Nasal cavity respiratory epithelium epithelial cell of viscerocranial mucosa (primary cell): ENCODE measurements around the gene TRNP1. TPM values are rescaled to one million over a fixed set of nuclear protein-coding genes. Genes with fewer than 3 reads are reported as not detected.

ENCODE experiments used
- total RNA-seq: library from RNA; depleted of rRNA; stranded (reverse); fragments of >200 nt; gene quantifications from 2 replicates; pipeline ENCODE4 v1.2.3, GENCODE V29; 2014

Gene TRNP1, protein sequence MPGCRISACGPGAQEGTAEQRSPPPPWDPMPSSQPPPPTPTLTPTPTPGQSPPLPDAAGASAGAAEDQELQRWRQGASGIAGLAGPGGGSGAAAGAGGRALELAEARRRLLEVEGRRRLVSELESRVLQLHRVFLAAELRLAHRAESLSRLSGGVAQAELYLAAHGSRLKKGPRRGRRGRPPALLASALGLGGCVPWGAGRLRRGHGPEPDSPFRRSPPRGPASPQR
- total RNA-seq: 10.7 and 18.8 TPM in 2 replicates

DNA sequence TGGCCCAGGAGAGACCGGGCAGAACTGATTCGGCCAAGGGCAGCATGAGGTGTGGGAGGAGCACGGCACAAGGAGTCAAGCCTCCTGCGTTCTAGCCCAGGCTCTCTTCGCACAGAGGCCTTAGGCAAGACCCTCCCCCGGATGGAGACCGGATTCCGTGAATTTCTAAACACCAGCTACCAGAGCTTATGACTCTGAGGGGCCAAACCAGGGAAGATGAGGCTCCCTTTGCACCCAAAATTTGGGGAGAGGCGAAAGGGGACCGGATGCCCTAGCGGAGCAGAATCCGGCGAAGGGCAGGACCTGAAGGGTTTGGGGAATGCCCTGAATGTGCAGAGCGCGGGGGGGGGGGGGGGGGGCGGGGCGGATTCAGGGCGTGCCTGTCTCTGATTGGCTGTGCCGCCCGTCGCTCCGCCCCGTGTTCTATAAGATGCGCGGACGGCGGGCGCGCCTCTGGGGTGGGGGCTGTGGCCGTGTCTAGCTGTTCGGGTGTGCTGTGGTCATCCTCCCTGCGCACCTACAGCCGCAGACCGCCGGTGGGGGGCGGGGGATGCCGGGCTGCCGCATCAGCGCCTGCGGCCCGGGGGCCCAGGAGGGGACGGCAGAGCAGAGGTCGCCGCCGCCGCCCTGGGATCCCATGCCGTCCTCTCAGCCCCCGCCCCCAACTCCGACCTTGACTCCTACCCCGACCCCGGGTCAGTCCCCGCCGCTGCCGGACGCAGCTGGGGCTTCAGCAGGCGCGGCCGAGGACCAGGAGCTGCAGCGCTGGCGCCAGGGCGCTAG, at the start of gene TRNP1:
Gene TRNP1 (plus strand): TSS at position 456 of the 783 bp plus-strand sequence. CDS start 95 bp downstream, at position 551.

DNA sequence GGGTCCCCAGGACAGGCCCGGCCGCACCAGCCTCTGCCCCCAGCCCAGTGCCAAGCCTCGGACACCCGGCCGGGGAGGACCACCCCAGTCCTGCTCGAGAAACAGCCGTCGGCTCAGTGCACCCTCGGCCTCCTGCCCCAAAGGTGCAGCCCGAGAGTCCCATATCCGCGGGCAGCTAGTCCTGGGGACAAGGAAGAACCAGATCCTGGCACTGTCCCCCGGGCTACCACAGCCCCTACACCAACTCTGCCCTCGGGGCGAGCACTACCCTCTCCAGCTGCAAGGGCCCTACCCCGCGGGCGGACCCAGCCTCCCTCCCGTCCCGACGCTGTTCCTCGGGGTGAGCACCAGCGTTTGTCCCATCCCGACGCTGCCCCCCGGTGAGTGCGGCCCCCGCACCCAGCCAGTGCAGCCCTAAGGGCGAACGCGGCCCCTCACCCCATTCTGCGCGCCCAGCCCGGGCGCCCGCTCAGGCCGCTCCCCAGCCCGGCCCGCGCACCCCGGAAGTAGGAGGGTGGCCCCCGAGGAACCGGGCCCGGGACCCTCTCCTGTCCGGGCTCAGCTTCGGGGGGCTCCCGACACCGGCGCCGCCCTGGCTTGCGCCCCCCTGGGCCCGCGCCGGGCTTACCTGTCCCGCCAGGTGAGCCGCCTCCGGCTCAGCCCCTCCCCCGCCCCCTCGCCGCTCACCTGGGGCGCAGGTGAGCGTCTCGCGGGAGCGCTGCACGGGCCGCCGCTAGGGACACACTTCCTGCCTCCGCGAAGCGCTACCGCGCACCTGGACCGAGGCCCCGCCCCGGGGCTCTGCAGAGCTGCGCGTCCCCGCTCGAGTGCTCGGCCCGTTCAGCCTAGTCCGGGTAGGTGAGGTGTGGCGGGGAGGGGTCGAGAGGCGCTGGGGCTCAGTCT, 33.5 kb upstream of the TRNP1 start, which contains the start of gene KDF1:
Gene KDF1 (minus strand): TSS at position 747 of the 903 bp plus-strand sequence. CDS start 8,088 bp downstream, outside the sequence.

Other genes starting within 250 kb of the TRNP1 start
- gene PIGV, start 205.7 kb upstream of the TRNP1 start, total RNA-seq: 18.5 and 21.9 TPM in 2 replicates
- 7.5 and 18.6 TPM in 2 replicates for gene ZDHHC18, start 167.0 kb upstream of the TRNP1 start, total RNA-seq
- gene SFN, start 130.5 kb upstream of the TRNP1 start, total RNA-seq: 710 and 1,116 TPM in 2 replicates
- gene GPN2, start 103.4 kb upstream of the TRNP1 start, total RNA-seq: 7.9 and 11.6 TPM in 2 replicates
- 8.9 and 10.6 TPM in 2 replicates for gene GPATCH3, start 93.2 kb upstream of the TRNP1 start, total RNA-seq
- gene NR0B2, start 79.7 kb upstream of the TRNP1 start, total RNA-seq: not detected in 2 replicates
- 29.4 and 40.6 TPM in 2 replicates for gene NUDC, start 71.9 kb upstream of the TRNP1 start, total RNA-seq
- gene KDF1, start 33.2 kb upstream of the TRNP1 start, total RNA-seq: 16.1 and 20.2 TPM in 2 replicates
- 43.7 and 68.1 TPM in 2 replicates for gene TENT5B, start 19.2 kb downstream of the TRNP1 start, total RNA-seq
- gene SLC9A1, start 161.4 kb downstream of the TRNP1 start, total RNA-seq: 10.9 and 78.4 TPM in 2 replicates
- gene WDTC1, start 240.9 kb downstream of the TRNP1 start, total RNA-seq: 18.8 and 41.9 TPM in 2 replicates